ENCODE results near the gene TOM1.

TOM1 gene

DNA sequence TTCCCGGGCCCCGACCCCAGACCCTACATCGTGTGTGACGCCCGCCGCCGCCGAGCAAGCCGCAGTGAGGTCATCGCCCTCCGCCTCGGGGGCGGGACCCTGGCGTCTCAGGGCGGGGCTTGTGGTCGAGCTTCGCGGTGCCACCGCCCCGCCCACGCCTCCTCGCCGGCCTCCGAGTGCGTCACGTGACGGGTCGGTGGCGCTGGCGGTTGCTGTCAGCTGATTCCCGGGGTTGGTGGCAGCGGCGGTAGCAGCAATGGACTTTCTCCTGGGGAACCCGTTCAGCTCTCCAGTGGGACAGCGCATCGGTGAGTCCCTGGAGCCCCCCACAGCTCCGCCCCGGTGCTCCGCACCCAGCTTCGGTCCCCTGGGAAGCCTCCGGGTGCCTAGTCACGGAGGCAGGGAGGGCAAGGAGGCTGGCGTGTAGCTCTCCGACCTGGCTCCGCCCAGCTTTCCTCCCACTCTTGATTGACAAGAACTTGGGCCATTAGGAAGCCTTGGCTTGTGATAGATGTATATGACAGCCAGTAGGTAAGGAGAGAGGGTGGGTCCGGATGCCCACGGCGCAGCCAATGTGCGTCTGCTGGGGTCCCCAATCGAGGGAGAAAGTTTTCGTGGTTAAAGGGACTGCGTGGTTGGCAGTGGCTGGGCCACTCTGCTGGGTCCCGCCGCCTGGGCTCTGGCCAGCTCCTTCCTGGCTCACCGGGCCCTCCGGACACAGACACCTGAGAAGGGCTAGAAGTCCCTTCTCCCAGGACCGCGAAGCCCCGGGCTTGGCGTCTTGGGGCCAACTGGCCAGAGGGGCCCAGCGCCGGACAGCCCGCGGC is at the start of gene TOM1:
Gene TOM1, plus strand, starts transcription at position 222 of the 827 bp plus-strand sequence. Its CDS starts 35 bp downstream, at position 257.
- H3K27ac ChIP-seq, result peak within 1 kb of the TSS; percentile 69
- TF ChIP-seq, protein P1, sequence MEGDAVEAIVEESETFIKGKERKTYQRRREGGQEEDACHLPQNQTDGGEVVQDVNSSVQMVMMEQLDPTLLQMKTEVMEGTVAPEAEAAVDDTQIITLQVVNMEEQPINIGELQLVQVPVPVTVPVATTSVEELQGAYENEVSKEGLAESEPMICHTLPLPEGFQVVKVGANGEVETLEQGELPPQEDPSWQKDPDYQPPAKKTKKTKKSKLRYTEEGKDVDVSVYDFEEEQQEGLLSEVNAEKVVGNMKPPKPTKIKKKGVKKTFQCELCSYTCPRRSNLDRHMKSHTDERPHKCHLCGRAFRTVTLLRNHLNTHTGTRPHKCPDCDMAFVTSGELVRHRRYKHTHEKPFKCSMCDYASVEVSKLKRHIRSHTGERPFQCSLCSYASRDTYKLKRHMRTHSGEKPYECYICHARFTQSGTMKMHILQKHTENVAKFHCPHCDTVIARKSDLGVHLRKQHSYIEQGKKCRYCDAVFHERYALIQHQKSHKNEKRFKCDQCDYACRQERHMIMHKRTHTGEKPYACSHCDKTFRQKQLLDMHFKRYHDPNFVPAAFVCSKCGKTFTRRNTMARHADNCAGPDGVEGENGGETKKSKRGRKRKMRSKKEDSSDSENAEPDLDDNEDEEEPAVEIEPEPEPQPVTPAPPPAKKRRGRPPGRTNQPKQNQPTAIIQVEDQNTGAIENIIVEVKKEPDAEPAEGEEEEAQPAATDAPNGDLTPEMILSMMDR (IDR thresholded peaks at IDR 0.05), result no peak
- TF ChIP-seq ZFX (IDR thresholded peaks at IDR 0.05; ENCODE audit: borderline replicate concordance), result no peak

DNA sequence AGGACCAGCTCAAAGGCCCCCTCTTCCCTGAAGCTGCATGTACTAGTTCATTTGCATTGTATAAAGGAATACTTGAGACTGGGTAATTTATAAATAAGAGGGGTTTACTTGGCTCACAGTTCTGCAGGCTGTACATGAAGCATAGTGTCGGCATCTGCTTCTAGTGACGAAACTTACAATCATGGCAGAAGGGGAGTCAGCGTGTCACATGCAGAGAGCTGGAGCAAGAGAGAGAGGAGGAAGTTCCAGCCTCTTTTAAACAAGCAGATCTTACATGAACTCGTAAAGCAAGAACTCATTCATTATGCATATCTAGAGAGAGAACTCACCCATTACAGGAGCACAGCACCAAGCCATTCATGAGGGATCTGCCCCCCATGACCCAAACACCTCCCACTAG is 49.5 kb upstream of the TOM1 start:
- no peak overlapping the region for H3K27ac ChIP-seq
- TF ChIP-seq, protein P1 (IDR thresholded peaks at IDR 0.05), result no peak
- TF ChIP-seq ZFX (IDR thresholded peaks at IDR 0.05; ENCODE audit: borderline replicate concordance), result no peak

DNA sequence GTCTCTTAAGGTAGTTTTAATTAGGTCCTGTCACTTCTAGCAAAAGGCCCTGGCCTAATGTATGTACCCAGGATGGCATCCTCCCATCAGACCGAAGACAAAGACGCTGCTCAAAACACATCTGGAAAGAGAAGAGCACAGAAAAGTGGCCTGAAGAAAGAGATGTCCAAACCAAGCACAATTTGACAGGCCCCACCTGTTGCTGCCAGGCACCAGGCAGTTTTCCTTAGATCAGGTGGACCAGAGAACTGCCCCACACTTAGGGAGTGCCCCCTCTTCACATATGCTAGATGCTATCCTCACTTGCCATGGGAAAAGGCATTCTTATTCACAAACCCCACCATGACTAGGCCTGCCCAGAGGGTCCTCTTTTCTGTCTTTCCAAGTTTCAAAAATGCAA is 45.7 kb upstream of the TOM1 start:
- H3K27ac ChIP-seq, result no peak overlapping the region
- TF ChIP-seq, protein P1 (IDR thresholded peaks at IDR 0.05), result no peak
- no peak for TF ChIP-seq ZFX (IDR thresholded peaks at IDR 0.05; ENCODE audit: borderline replicate concordance)

DNA sequence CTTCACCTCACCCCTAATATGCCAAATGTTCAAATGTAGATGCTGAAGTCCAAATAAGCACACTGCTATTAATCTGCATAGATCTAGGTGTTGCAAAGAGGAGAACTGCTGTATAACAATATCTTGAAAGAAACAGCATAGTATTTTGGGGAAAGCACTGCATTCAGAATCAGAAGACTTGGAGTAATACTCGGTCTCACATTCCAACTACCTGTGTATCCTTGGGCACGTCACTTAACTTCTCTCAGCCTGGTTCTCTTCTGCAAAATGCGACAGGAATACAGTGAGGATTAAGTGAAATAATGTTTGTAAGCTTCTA is 42.7 kb upstream of the TOM1 start:
- H3K27ac ChIP-seq, result peak overlapping the region; percentile 78
- no peak for TF ChIP-seq ZFX (IDR thresholded peaks at IDR 0.05; ENCODE audit: borderline replicate concordance)
- TF ChIP-seq, protein P1 (IDR thresholded peaks at IDR 0.05), result no peak

DNA sequence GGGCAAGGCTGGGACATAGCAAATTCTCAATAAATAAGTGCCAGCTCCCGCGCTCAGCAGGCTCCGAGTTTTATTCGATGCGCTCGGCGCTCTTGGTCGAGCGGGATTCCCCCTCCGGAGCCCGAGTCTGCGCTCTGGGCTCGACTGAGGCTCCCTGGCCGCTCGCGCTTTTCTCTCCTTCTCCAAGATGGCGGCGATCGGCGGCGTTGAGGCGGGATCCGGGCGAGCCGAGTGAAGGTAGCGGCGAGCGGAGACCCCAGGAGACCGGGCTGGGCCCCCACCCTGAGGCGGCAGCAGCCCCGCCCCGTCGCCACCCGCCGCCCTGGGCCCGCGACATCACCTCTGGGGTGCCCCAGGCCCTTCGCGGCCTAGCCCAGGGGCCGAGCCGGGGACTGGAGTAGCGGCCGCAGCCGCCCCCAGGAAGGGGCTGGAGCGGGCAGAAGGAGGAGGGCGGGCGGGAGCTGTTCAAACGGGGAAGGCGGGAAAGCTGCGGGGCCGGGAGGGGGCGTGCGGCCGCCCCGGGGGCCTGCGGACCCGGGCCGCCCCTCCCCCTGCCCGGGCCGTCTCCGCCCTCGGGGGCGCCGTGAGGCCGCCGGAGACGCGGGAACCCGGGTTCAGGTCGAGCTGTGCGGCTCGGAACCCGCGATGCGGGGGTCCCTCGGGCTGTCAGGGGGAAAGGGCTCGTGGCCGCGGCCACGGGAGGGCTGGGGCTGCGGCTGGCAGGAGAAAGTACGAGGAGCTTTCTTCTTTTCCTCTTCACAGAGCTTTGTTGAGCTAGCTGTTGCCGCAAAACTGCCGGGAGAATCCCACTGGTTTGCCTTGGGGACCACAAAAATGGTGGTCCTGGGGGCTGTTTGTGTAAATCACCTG is 42.1 kb upstream of the TOM1 start, which contains the start of gene HMGXB4:
Gene HMGXB4, plus strand, starts transcription at position 173 of the 870 bp plus-strand sequence. CDS start 4,898 bp downstream, outside the sequence.
- TF ChIP-seq, protein P1 (IDR thresholded peaks at IDR 0.05), result no peak; the same call in 1 of the 2 replicates
- peak; percentile 94 for TF ChIP-seq ZFX (IDR thresholded peaks at IDR 0.05; ENCODE audit: borderline replicate concordance)
- peak within 1 kb of the TSS; percentile 78 for H3K27ac ChIP-seq

DNA sequence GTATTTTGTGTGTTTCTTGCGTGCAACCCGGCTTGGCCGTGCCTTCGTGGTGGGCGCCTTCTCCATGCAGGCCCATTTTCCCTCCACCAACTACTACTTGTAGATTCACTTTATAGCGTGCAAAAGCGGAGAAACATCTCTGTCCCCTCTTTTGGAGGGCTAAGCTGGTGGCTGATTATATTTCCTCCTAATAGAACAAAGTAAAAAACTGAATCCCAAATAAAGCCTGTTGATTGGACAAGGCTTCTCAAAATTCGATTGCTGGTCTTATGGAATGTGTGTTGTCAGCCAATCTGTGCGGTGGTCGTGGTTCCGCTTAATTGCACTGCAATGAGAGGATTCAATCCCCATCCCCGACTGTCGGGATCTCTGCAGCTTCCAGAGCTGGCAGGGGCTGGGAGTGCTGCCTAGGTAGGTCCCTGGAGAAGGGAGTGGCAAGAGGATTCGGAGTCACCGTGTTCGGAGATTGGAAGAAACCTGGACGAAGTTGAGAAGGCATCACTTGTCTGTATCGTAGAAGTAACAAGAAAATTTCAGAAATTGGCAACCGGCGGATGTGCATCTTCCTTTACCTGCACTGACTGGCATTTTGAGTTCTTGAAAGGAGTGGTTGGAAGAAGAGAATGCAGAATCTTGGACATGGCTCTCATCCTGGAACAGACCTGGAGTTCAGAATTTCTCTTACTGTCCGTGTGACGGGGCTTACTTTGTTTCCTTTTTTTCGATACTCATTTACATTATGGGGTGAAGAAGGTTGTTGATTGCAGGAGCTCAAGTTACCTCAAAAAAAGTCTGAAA is 41.3 kb upstream of the TOM1 start:
- H3K27ac ChIP-seq, result peak overlapping the region; percentile 78
- no peak for TF ChIP-seq ZFX (IDR thresholded peaks at IDR 0.05; ENCODE audit: borderline replicate concordance)
- TF ChIP-seq, protein P1 (IDR thresholded peaks at IDR 0.05), result no peak

All from 22Rv1 (cell line).